ENCODE measurements around the gene TEX51.

Gene TEX51

GRCh38 chr2:126849991-126850535 is 48.6 kb upstream of the TEX51 start:
- DNase-seq (ENCODE audit: low read depth in 1 of 2, low spot score in 1 of 2) = no peak
- no peak overlapping the region for H3K4me3 ChIP-seq (replicated peaks; ENCODE audit: insufficient read depth, low read length)
- no peak overlapping the region for H3K27ac ChIP-seq (replicated peaks)
- TF ChIP-seq POLR2AphosphoS5 (IDR thresholded peaks at IDR 0.05; ENCODE audit: low read depth) (no peak), CTCF (IDR thresholded peaks at IDR 0.05; ENCODE audit: insufficient read depth, low read length) (no peak), SPI1 (IDR thresholded peaks at IDR 0.05; ENCODE audit: borderline replicate concordance, low read depth) (no peak), GABPA (IDR thresholded peaks at IDR 0.05; ENCODE audit: low read depth) (no peak)
- H3K27me3 ChIP-seq (ENCODE audit: insufficient read depth, poor library complexity, severe bottlenecking) = no peaks in the 10 kb centered on the region

GRCh38 chr2:126850940-126851339 is 47.8 kb upstream of the TEX51 start:
- DNase-seq (ENCODE audit: low read depth in 1 of 2, low spot score in 1 of 2) = no peak
- no peaks in the 10 kb centered on the region for H3K27me3 ChIP-seq (ENCODE audit: insufficient read depth, poor library complexity, severe bottlenecking)
- H3K4me3 ChIP-seq (replicated peaks; ENCODE audit: insufficient read depth, low read length) = no peak overlapping the region
- TF ChIP-seq CTCF (IDR thresholded peaks at IDR 0.05; ENCODE audit: insufficient read depth, low read length) (no peak), SPI1 (IDR thresholded peaks at IDR 0.05; ENCODE audit: borderline replicate concordance, low read depth) (no peak), POLR2AphosphoS5 (IDR thresholded peaks at IDR 0.05; ENCODE audit: low read depth) (no peak), REST (IDR thresholded peaks at IDR 0.05; ENCODE audit: insufficient replicate concordance, low read depth) (no peak), GABPA (IDR thresholded peaks at IDR 0.05; ENCODE audit: low read depth) (no peak)
- H3K27ac ChIP-seq (replicated peaks) = no peak overlapping the region

GRCh38 chr2:126851756-126852155 is 46.9 kb upstream of the TEX51 start:
- TF ChIP-seq GABPA (IDR thresholded peaks at IDR 0.05; ENCODE audit: low read depth) (no peak), REST (IDR thresholded peaks at IDR 0.05; ENCODE audit: insufficient replicate concordance, low read depth) (no peak), SPI1 (IDR thresholded peaks at IDR 0.05; ENCODE audit: borderline replicate concordance, low read depth) (no peak), CTCF (IDR thresholded peaks at IDR 0.05; ENCODE audit: insufficient read depth, low read length) (no peak), POLR2AphosphoS5 (IDR thresholded peaks at IDR 0.05; ENCODE audit: low read depth) (no peak)
- H3K27ac ChIP-seq (replicated peaks) = no peak overlapping the region
- no peaks in the 10 kb centered on the region for H3K27me3 ChIP-seq (ENCODE audit: insufficient read depth, poor library complexity, severe bottlenecking)
- H3K4me3 ChIP-seq (replicated peaks; ENCODE audit: insufficient read depth, low read length) = no peak overlapping the region
- no peak for DNase-seq (ENCODE audit: low read depth in 1 of 2, low spot score in 1 of 2)

GRCh38 chr2:126852361-126852760 is 46.3 kb upstream of the TEX51 start:
- Histone ChIP-seq H3K27me3 (ENCODE audit: insufficient read depth, poor library complexity, severe bottlenecking) (no peaks in the 10 kb centered on the region), H3K4me3 (replicated peaks; ENCODE audit: insufficient read depth, low read length) (no peak overlapping the region), H3K27ac (replicated peaks) (no peak overlapping the region)
- no peak for TF ChIP-seq GABPA (IDR thresholded peaks at IDR 0.05; ENCODE audit: low read depth)
- no peak for DNase-seq (ENCODE audit: low read depth in 1 of 2, low spot score in 1 of 2)

Measured in HL-60 (cell line).